HL-60 (cell line): ENCODE measurements around the gene CTNNAL1.

Experiments
- CTCF ChIP-seq: IDR thresholded peaks from one replicate; pipeline ENCODE4 v1.5.1; 2011; ENCODE audit warnings: low read length, control low read depth, inconsistent platforms; ENCODE audit not compliant: insufficient read depth
- GABPA ChIP-seq: IDR thresholded peaks from 2 replicates; pipeline ENCODE4 v1.6.1; 2012; ENCODE audit warnings: low read depth

DNA sequence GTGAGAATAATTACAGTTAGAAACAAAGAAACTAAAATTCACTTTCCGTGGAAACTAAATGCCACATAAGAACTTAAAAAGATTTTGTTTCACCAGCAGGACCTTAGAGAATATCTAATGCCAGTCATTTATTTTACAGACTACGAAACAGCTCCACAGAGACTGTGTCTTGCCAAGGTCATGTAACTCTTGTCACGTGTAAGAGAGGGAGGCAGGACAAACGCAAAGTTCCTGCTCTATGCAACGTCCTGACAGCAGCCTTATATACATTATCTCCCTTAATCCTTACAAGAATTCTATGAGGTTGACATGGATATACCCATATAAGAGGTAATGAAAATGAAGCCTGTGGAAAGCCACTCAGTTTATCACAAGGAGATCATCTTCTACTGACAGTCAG lies 39.4 kb downstream of the CTNNAL1 start:
- TF ChIP-seq CTCF (no peak), GABPA (no peak)
